OCI-LY1 (cell line): ENCODE results near the gene ZFP1.

Experiments
- H2AFZ ChIP-seq: fragments of 200-600 bp; sonication (generic), shearing (Covaris generic); 2 replicates; pipeline ENCODE4 v1.6.0; 2014; ENCODE audit warnings: antibody characterized with exemption, mild to moderate bottlenecking, low read length
- H3F3A ChIP-seq: fragments of 200-600 bp; sonication (generic), shearing (Covaris generic); 2 replicates; pipeline ENCODE4 v1.6.0; 2014; ENCODE audit warnings: mild to moderate bottlenecking, antibody characterized with exemption, low read length, moderate library complexity; ENCODE audit not compliant: insufficient read depth
- H3K27ac ChIP-seq: fragments of 200-600 bp; sonication (generic); 2 replicates; pipeline ENCODE4 v1.5.1; 2014; ENCODE audit warnings: low read length, mixed run types, mild to moderate bottlenecking, low read depth; ENCODE audit not compliant: poor library complexity, severe bottlenecking
- H3K27me3 ChIP-seq: fragments of 200-600 bp; sonication (generic); 2 replicates; pipeline ENCODE4 v1.6.0; 2014; ENCODE audit warnings: antibody characterized with exemption, mild to moderate bottlenecking, low read length, moderate library complexity; ENCODE audit not compliant: insufficient read depth
- H3K36me3 ChIP-seq: fragments of 200-600 bp; sonication (generic); 2 replicates; pipeline ENCODE4 v1.6.1; 2014; ENCODE audit warnings: mild to moderate bottlenecking, antibody characterized with exemption, low read length, moderate library complexity, mixed read lengths; ENCODE audit not compliant: insufficient read depth
- H3K4me1 ChIP-seq: fragments of 200-600 bp; sonication (generic); 2 replicates; pipeline ENCODE4 v1.5.1; 2014; ENCODE audit warnings: mild to moderate bottlenecking, low read length, moderate library complexity; ENCODE audit not compliant: insufficient read depth, severe bottlenecking
- H3K4me2 ChIP-seq: fragments of 200-600 bp; sonication (generic), shearing (Covaris generic); 2 replicates; pipeline ENCODE4 v1.6.1; 2014; ENCODE audit warnings: low read length
- H3K4me3 ChIP-seq: fragments of 200-600 bp; sonication (generic); 2 replicates; pipeline ENCODE4 v1.5.1; 2014; ENCODE audit warnings: low read length, low read depth, mild to moderate bottlenecking, mixed read lengths; ENCODE audit not compliant: poor library complexity, severe bottlenecking
- H3K79me2 ChIP-seq: fragments of 200-600 bp; shearing (Covaris generic); 2 replicates; pipeline ENCODE4 v1.6.1; 2016; ENCODE audit warnings: mixed run types, low read length, mixed read lengths; ENCODE audit not compliant: insufficient read depth
- H3K9ac ChIP-seq: fragments of 200-600 bp; sonication (generic), shearing (Covaris generic); 2 replicates; pipeline ENCODE4 v1.6.1; 2014; ENCODE audit warnings: mild to moderate bottlenecking, low read length, mixed read lengths
- H3K9me2 ChIP-seq: fragments of 200-600 bp; sonication (generic), shearing (Covaris generic); 2 replicates; pipeline ENCODE4 v1.6.1; 2014; ENCODE audit warnings: low read depth, mild to moderate bottlenecking, low read length, mixed read lengths
- H3K9me3 ChIP-seq: fragments of 200-600 bp; shearing (Covaris generic); 2 replicates; pipeline ENCODE4 v1.6.1; 2014; ENCODE audit warnings: low read length, mixed read lengths
- H4K20me1 ChIP-seq: fragments of 200-600 bp; sonication (generic), shearing (Covaris generic); 2 replicates; pipeline ENCODE4 v1.6.0; 2016; ENCODE audit warnings: mild to moderate bottlenecking, low read length; ENCODE audit not compliant: insufficient read depth
- CTCF ChIP-seq: fragments of 200-600 bp; sonication (generic), shearing (Covaris generic); IDR thresholded peaks from 2 replicates; pipeline ENCODE4 v1.5.1; 2017; ENCODE audit warnings: mild to moderate bottlenecking, antibody characterized with exemption, low read length, moderate library complexity, mixed read lengths
- EZH2 ChIP-seq: fragments of 200-600 bp; sonication (generic), shearing (Covaris generic); IDR thresholded peaks from 2 replicates; pipeline ENCODE4 v1.8.0; 2017; ENCODE audit warnings: borderline replicate concordance, mixed run types, mild to moderate bottlenecking, antibody characterized with exemption, low read length, moderate library complexity, mixed read lengths

Gene ZFP1

GRCh38 chr16:75114179-75114945 is 34.0 kb upstream of the ZFP1 start:
- Histone ChIP-seq H3K27ac (no peak overlapping the region), H3K9me3 (no peaks in the 10 kb centered on the region), H3K9me2 (no peaks in the 10 kb centered on the region), H4K20me1 (no peaks in the 10 kb centered on the region), H3K4me1 (peaks cover 22% of the 10 kb centered on the region), H3K9ac (no peak overlapping the region), H3F3A (no peaks in the 10 kb centered on the region), H3K79me2 (no peaks in the 10 kb centered on the region), H3K27me3 (no peaks in the 10 kb centered on the region), H2AFZ (no peak overlapping the region), H3K36me3 (no peaks in the 10 kb centered on the region), H3K4me2 (no peak overlapping the region), H3K4me3 (no peak overlapping the region)
- TF ChIP-seq CTCF (no peak), EZH2 (no peak)

- Histone ChIP-seq H3K27me3 (no peaks in the 10 kb centered on the region), H3K27ac (no peak overlapping the region), H3K9ac (no peak overlapping the region), H3K36me3 (no peaks in the 10 kb centered on the region), H3K4me3 (no peak overlapping the region), H2AFZ (no peak overlapping the region), H4K20me1 (no peaks in the 10 kb centered on the region), H3K9me3 (no peaks in the 10 kb centered on the region), H3K4me1 (peaks cover 13% of the 10 kb centered on the region), H3K9me2 (no peaks in the 10 kb centered on the region), H3K4me2 (no peak overlapping the region), H3F3A (no peaks in the 10 kb centered on the region), H3K79me2 (no peaks in the 10 kb centered on the region)
- TF ChIP-seq CTCF: no peak
- no peak for TF ChIP-seq EZH2
These were observed 33.1 kb upstream of the ZFP1 start for GRCh38 chr16:75114946-75115825.

- Histone ChIP-seq H3K27ac (no peak within 1 kb of the TSS), H4K20me1 (no peaks in the 10 kb centered on the region), H3F3A (no peaks in the 10 kb centered on the region), H3K4me1 (peaks cover 2% of the 10 kb centered on the region), H3K27me3 (no peaks in the 10 kb centered on the region), H3K36me3 (no peaks in the 10 kb centered on the region), H3K4me3 (no peak within 1 kb of the TSS), H3K9ac (no peak within 1 kb of the TSS), H3K4me2 (no peak within 1 kb of the TSS), H3K9me3 (no peaks in the 10 kb centered on the region), H2AFZ (no peak within 1 kb of the TSS), H3K79me2 (no peaks in the 10 kb centered on the region), H3K9me2 (no peaks in the 10 kb centered on the region)
- TF ChIP-seq EZH2 (no peak), CTCF (no peak)
These were observed 32.0 kb upstream of the ZFP1 start, which contains the start of gene LDHD for GRCh38 chr16:75116081-75116910. LDHD (minus strand) TSS chr16:75116780; CDS start chr16:75116720, 60 bp downstream.
